Natural killer cell (primary cell): ENCODE results near the gene ERBB2. TPM values are rescaled to one million over a fixed set of nuclear protein-coding genes. Genes with fewer than 3 reads are reported as not detected.
A peak's percentile ranks its signal among the peaks of the same experiment; 100 is the strongest.

ENCODE experiments used
- ATAC-seq, 3 donors: fragments of 150-1000 bp in 2 of 3; fragments of 200-7000 bp in 1 of 3; cut with Tn5 transposase; 1 replicate in 1 of 3; 2 replicates in 2 of 3; pipeline ENCODE4 v1.10.0; 2021; ENCODE audit warnings: mild to moderate bottlenecking in 2 of 3, moderate library complexity in 2 of 3
- DNase-seq, 2 donors: peaks; one replicate each; pipeline versions ENCODE4 v3.0.0 to v3.0.0-alpha.2; 2013 to 2021; ENCODE audit warnings: mixed read lengths in 1 of 2
- H3K27ac ChIP-seq: one replicate; pipeline ENCODE4 v1.5.1; 2013; ENCODE audit warnings: mild to moderate bottlenecking, low read length
- H3K27me3 ChIP-seq: one replicate; pipeline ENCODE4 v1.6.1; 2013; ENCODE audit warnings: low read length; ENCODE audit not compliant: control insufficient read depth, insufficient read depth
- H3K36me3 ChIP-seq: one replicate; pipeline ENCODE4 v1.6.1; 2013; ENCODE audit warnings: low read length; ENCODE audit not compliant: control insufficient read depth, insufficient read depth
- H3K4me1 ChIP-seq: one replicate; pipeline ENCODE4 v1.6.1; 2013; ENCODE audit warnings: low read length; ENCODE audit not compliant: control insufficient read depth, insufficient read depth
- H3K4me3 ChIP-seq: one replicate; pipeline ENCODE4 v1.5.1; 2013; ENCODE audit warnings: low read length
- H3K9me3 ChIP-seq: one replicate; pipeline ENCODE4 v1.6.1; 2013; ENCODE audit warnings: low read length; ENCODE audit not compliant: control insufficient read depth, insufficient read depth
- H3K27ac Mint-ChIP-seq, 2 donors: one replicate each; pipeline ENCODE4 v1.8.0; 2022; ENCODE audit warnings: mild to moderate bottlenecking in 2 of 2, mixed read lengths in 2 of 2, moderate library complexity in 1 of 2
- H3K27me3 Mint-ChIP-seq, 2 donors: one replicate each; pipeline ENCODE4 v1.8.0; 2022; ENCODE audit warnings: low read depth in 2 of 2, mixed read lengths in 2 of 2
- H3K36me3 Mint-ChIP-seq: one replicate; pipeline ENCODE4 v1.8.0; 2022; ENCODE audit warnings: mixed read lengths
- H3K4me1 Mint-ChIP-seq, 2 donors: one replicate each; pipeline ENCODE4 v1.8.0; 2022; ENCODE audit warnings: mixed read lengths in 2 of 2
- H3K4me3 Mint-ChIP-seq: one replicate; pipeline ENCODE4 v1.8.0; 2022; ENCODE audit warnings: mild to moderate bottlenecking, moderate library complexity, mixed read lengths
- H3K9me3 Mint-ChIP-seq, 2 donors: one replicate each; pipeline ENCODE4 v1.8.0; 2022; ENCODE audit warnings: mixed read lengths in 2 of 2
- WGBS: methylation state at CpG from one replicate; pipeline ENCODE4 v1.1.7; 2013; ENCODE audit warnings: missing lambda C conversion rate; ENCODE audit not compliant: insufficient coverage; 5-methylcytosine and 5-hydroxymethylcytosine counted together
- intact Hi-C: fragments of 100-400 bp; cut with micrococcal nuclease; formaldehyde crosslinking; loops from one replicate; pipeline ENCODE4 v1.14.2; 2022
- total RNA-seq, 4 donors: library from RNA; stranded (reverse); fragments of 120-200 nt in 1 of 4; gene quantifications; one replicate each; pipeline versions ENCODE4 v1.2.3 to v1.2.4, GENCODE V29; 2013 to 2022
- TF ChIP-seq, protein P1 (sequence below): fragments of 200-600 bp; IDR thresholded peaks from one replicate; pipeline ENCODE4 v1.8.0; 2022; ENCODE audit warnings: antibody characterized with exemption

Gene ERBB2
- total RNA-seq, 3 donors from 2014 or later (not counting 1 experiment from before 2014, with no cell fraction given): 77.6 to 115 (median 82.1) TPM

DNA sequence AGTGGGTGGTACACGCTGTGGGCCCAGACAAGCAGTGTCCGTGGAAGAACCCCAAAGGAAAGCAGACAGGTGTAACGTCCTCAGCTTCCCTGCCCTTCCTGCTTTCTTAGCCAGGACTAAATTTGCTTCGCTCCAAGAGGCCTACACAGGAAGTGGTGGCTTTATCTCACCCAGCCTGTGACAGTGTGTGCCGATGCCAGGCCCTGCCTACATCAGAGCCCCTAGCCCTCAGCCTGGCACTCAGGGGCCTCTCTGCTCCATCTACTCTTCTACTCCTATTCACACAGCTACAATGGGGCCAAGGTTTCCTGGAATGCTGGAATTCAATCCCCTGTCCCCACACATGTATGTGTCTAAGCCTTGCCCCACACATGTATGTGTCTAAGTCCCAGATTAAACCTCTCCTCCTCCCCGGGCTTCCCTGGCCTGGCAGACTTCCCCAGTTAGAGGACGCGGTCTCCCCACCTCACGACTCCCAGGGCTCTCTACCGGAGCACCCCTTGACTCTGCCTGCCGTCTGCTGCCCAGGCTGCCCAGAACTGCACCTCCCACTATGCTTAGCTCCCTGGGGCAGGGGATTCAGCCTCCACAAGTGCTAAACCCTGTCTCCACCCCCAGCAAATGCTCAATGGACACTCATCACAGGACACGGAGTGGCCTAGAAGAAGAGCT, 20.2 kb upstream of the ERBB2 start:
- WGBS: 31% methylated on average over 12 of the region's 12 CpGs
- Histone ChIP-seq H3K36me3 (peaks cover 8% of the 10 kb centered on the region), H3K4me1 (peaks cover 64% of the 10 kb centered on the region), H3K27me3 (no peaks in the 10 kb centered on the region), H3K4me3 (no peak overlapping the region), H3K27ac (peak overlapping the region; percentile 76), H3K9me3 (no peaks in the 10 kb centered on the region)
- H3K36me3 Mint-ChIP-seq: no peaks in the 10 kb centered on the region
- H3K4me1 Mint-ChIP-seq: peaks cover 56 to 66% of the 10 kb centered on the region in 2 donors
- H3K4me3 Mint-ChIP-seq: peak overlapping the region; percentile 69
- intact Hi-C loops: loop anchor here (5.0 to 10.0 kb wide), 2 partner anchors 42 to 55 kb away; partner anchors contain the start of genes GRB7, MIEN1 and STARD3
- peak overlapping the region; percentile 95 to 98 for H3K27ac Mint-ChIP-seq
- no peaks in the 10 kb centered on the region for H3K9me3 Mint-ChIP-seq
- ATAC-seq: peak; percentile 69 to 72 (median 72)
- no peaks in the 10 kb centered on the region for H3K27me3 Mint-ChIP-seq
- peak in 1 of 2 donors; percentile 78 for DNase-seq
- TF ChIP-seq, protein P1, sequence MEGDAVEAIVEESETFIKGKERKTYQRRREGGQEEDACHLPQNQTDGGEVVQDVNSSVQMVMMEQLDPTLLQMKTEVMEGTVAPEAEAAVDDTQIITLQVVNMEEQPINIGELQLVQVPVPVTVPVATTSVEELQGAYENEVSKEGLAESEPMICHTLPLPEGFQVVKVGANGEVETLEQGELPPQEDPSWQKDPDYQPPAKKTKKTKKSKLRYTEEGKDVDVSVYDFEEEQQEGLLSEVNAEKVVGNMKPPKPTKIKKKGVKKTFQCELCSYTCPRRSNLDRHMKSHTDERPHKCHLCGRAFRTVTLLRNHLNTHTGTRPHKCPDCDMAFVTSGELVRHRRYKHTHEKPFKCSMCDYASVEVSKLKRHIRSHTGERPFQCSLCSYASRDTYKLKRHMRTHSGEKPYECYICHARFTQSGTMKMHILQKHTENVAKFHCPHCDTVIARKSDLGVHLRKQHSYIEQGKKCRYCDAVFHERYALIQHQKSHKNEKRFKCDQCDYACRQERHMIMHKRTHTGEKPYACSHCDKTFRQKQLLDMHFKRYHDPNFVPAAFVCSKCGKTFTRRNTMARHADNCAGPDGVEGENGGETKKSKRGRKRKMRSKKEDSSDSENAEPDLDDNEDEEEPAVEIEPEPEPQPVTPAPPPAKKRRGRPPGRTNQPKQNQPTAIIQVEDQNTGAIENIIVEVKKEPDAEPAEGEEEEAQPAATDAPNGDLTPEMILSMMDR: no peak

DNA sequence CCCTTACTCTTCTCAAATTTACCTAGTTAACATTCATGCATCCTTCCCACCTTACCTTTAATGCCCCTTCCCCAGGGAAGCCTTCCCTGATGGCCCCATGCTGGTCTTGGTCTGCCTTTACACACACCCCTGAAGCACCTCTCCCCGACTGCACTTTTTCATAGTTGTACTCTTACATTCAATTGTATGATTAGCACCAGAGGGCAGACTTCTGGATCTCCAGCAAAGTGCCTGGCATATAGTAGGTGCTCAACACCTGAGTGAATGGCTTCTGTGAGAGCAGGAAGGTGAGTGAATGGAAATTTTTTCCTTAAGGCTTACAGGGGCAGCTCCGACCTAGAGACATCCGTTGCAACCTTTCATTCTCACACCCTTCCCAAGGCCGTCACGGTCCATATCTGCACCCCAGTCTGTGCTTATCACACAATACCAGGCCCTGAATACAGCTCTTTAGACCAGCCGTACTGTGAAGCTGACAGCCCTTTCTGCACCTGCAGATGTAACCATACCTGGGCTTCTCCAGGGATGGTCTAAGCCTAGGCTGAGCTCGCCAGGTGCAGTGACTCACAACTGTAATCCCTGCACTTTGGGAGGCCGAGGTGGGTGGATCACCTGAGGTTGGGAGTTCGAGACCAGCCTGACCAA, 16.4 kb upstream of the ERBB2 start:
- H3K4me3 Mint-ChIP-seq: no peak overlapping the region
- 97% methylated on average over 8 of the region's 9 CpGs for WGBS
- TF ChIP-seq, protein P1: no peak
- no peaks in the 10 kb centered on the region for H3K27me3 ChIP-seq
- peak overlapping the region in 1 of 2 donors; percentile 2 for H3K27ac Mint-ChIP-seq
- peaks cover 10% of the 10 kb centered on the region for H3K36me3 ChIP-seq
- no peaks in the 10 kb centered on the region for H3K9me3 Mint-ChIP-seq
- H3K36me3 Mint-ChIP-seq: no peaks in the 10 kb centered on the region
- intact Hi-C loops: no loop called here
- DNase-seq (no peak), ATAC-seq (no peak)
- H3K4me1 ChIP-seq: peaks cover 37% of the 10 kb centered on the region
- H3K27me3 Mint-ChIP-seq: no peaks in the 10 kb centered on the region
- peaks cover 49 to 53% of the 10 kb centered on the region in 2 donors for H3K4me1 Mint-ChIP-seq
- no peaks in the 10 kb centered on the region for H3K9me3 ChIP-seq
- no peak overlapping the region for H3K27ac ChIP-seq
- no peak overlapping the region for H3K4me3 ChIP-seq

DNA sequence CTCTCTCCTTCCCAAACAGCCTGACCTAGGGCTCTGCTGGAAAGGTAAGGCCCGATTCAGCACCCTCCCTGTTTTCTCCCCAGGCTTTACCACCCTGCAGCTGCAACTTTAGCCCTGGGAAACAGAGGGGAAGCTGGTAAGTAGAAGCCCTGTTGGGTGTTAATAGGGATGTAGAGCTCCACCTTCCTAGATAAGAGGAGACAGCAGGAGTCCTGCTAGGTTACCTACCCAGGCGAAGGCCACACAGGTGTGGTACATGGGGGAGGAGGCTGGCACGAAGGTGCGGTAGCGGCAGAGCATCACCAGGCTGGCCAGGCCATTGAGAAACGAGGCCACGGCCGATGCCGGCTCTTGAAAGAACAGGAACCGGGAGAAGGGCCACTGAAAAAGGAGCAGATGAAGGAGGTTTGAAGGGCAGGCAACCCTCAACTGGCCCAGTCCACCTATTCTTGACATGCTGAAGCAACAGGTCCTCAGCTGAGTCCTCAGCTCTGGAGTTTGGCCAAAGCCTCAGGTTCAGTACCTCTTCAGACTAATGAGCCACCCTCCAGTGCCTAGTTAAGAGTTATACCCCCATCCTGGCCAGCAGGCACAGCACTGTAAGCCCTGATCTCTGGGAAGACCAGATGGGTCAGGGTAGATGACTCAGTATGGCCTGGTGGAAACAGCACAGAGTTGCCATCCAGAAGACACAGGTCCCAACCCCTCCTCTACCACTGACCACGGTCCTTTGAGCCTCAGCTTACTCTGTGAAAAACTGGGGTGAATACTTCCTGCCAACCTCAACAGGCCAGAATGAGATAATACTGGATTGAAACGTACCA, 15.3 kb upstream of the ERBB2 start:
- H3K27ac Mint-ChIP-seq: no peak overlapping the region
- Histone ChIP-seq H3K9me3 (no peaks in the 10 kb centered on the region), H3K4me3 (no peak overlapping the region), H3K27ac (no peak overlapping the region), H3K36me3 (peaks cover 10% of the 10 kb centered on the region), H3K27me3 (no peaks in the 10 kb centered on the region), H3K4me1 (peaks cover 32% of the 10 kb centered on the region)
- H3K4me3 Mint-ChIP-seq: no peak overlapping the region
- DNase-seq (no peak), ATAC-seq (no peak)
- H3K36me3 Mint-ChIP-seq: no peaks in the 10 kb centered on the region
- H3K27me3 Mint-ChIP-seq: no peaks in the 10 kb centered on the region
- H3K4me1 Mint-ChIP-seq: peaks cover 46 to 49% of the 10 kb centered on the region in 2 donors
- WGBS: 92% methylated on average over 12 of the region's 12 CpGs
- TF ChIP-seq, protein P1: no peak
- H3K9me3 Mint-ChIP-seq: no peaks in the 10 kb centered on the region
- intact Hi-C loops: no loop called here
